Measurements from ENCODE around the gene HES3.

HES3 gene, protein sequence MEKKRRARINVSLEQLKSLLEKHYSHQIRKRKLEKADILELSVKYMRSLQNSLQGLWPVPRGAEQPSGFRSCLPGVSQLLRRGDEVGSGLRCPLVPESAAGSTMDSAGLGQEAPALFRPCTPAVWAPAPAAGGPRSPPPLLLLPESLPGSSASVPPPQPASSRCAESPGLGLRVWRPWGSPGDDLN

GRCh38 chr1:6243993-6244392, at the start of gene HES3:
HES3 (plus strand) TSS chr1:6244179; CDS start chr1:6244366, 187 bp downstream.
- no peak for DNase-seq

GRCh38 chr1:6197746-6198427, 46.1 kb upstream of the HES3 start:
- DNase-seq = no peak

GRCh38 chr1:6198646-6199297, 45.2 kb upstream of the HES3 start:
- no peak for DNase-seq

- peak; percentile 96 for DNase-seq
Measured at GRCh38 chr1:6199298-6200187, 44.4 kb upstream of the HES3 start, which contains the start of gene RPL22. RPL22 (minus strand) TSS chr1:6199595; CDS start chr1:6199573, 22 bp downstream.

GRCh38 chr1:6200188-6200809, 43.7 kb upstream of the HES3 start:
- DNase-seq = no peak

DNA sequence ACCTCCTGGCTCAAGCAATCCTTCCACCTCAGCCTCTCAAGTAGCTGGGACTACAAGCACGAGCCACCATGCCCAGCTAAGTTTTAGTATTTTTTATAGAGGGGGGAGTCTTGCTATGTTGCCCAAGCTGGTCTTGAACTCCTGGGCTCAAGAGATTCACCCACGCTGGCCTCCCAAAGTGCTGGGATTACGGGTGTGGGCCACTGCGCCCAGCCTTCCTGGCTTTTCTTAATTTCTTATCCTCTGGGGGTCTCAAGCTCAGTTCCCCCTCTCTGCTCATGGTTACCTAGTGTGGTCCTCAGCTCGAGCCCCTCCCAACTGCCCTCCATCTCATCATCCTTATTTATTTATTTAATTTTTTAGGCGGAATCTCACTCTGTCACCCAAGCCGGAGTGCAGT, 41.7 kb upstream of the HES3 start:
- DNase-seq = no peak

GRCh38 chr1:6205849-6206519, 38.0 kb upstream of the HES3 start, which contains the start of gene RNF207:
RNF207 (plus strand) TSS chr1:6206119; CDS start chr1:6206536, 417 bp downstream.
- DNase-seq = no peak

DNA sequence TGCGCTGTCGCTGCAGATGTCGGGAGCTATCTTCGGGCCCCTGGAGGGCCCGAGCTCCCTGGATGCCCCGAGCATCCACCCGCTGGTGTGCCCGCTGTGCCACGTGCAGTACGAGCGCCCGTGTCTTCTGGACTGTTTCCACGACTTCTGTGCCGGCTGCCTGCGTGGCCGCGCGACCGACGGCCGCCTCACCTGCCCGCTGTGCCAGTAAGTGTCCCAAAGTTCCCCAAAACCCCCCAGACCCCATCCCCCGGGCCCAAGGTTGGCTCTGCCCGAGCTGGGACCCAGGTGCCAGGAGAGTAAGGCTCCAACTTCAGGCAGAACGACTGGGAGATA, 37.5 kb upstream of the HES3 start:
- DNase-seq = no peak

- DNase-seq = no peak
Measured at GRCh38 chr1:6207075-6207885, 36.7 kb upstream of the HES3 start.

DNA sequence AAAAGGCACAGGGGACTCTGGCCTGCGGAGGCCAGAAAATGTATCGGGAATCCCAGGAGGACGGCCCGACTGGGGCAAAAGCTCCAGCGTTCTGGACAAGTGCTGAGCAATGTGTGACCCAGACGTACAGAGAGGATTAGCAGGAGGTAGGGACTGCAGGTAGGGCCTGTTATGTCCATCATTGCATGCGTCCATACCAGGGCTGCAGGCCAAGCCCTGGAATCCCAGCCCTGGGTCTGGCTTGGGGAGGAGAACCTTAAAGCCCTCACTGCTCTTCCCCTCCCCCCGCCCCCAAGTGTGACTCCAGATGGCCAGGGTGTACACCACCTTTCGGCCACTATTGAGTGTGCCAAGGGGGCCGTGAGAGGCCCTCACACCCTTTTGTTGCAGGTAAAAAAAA, 36.1 kb upstream of the HES3 start:
- DNase-seq = no peak

DNA sequence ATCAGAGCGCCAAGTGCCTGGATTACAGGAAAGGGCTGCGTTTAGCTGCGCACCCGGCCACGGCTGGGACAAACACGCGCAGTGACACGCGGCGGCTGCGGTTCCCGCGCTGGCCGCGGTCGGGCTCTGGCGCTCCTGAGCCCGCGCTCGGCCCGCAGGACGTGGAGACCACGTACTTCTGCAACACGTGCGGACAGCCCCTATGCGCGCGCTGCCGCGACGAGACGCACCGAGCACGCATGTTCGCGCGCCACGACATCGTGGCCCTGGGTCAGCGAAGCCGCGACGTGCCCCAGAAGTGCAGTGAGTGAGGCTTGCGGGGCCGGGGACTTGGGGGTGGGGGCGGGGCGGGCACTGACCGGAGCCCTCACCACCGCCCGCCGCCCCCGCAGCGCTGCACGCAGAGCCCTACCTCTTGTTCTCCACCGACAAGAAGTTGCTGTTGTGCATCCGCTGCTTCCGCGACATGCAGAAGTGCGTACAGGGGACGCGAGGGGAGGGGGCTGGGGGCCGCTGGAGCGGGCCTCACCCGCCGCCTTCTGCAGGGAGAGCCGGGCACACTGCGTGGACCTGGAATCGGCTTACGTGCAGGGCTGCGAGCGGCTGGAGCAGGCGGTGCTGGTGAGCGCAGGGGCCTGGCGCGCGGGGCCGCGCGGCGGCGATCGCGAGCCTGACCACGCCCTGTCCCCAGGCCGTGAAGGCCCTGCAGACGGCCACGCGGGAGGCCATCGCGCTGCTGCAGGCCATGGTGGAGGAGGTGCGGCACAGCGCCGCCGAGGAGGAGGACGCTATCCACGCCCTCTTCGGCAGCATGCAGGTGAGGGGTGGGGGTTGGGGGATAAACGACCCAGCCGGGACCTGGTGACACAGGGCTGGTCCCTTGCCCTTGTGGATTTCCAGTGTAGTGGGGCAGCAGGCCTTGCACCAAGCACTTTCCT, 35.0 kb upstream of the HES3 start:
- no peak for DNase-seq

DNA sequence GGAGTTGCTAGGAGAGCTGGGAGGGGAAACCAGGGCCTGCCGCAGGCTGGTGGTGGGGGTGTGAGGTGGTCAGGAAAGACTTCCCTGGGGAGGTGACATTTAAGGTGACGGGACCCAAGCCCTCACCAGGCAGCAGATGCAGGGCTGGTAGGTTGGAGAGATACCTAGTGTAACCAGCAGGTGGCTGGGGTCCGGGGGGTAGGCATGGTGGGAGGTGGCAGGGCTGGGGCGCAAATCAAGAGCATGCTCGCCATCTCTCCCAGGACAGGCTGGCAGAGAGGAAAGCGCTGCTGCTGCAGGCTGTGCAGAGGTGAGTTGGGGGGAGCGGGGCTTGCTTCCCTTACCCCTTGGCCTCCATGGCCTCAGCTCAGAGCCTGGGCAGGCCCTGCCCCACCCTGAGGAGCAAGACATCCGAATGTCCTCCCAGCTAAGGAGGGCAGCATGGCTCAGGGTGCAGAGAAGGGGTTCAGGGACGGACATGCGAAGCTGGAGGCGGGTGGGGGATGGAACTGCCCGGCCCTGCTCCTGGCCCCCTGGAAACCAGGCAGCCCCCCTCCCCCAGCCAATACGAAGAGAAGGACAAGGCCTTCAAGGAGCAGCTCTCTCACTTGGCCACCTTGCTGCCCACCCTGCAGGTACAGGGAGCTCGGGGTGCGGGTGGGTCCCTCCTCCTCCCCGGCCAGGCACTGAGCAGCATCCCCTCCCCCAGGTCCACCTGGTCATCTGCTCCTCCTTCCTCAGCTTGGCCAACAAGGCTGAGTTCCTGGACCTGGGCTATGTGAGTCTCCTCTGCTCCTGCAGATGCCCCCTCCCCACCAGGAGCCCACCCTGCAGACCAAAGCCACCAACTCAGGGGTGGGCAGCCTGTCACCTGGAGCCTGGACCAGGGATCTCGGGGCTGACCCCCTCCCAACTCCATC, 34.1 kb upstream of the HES3 start:
- no peak for DNase-seq

DNA sequence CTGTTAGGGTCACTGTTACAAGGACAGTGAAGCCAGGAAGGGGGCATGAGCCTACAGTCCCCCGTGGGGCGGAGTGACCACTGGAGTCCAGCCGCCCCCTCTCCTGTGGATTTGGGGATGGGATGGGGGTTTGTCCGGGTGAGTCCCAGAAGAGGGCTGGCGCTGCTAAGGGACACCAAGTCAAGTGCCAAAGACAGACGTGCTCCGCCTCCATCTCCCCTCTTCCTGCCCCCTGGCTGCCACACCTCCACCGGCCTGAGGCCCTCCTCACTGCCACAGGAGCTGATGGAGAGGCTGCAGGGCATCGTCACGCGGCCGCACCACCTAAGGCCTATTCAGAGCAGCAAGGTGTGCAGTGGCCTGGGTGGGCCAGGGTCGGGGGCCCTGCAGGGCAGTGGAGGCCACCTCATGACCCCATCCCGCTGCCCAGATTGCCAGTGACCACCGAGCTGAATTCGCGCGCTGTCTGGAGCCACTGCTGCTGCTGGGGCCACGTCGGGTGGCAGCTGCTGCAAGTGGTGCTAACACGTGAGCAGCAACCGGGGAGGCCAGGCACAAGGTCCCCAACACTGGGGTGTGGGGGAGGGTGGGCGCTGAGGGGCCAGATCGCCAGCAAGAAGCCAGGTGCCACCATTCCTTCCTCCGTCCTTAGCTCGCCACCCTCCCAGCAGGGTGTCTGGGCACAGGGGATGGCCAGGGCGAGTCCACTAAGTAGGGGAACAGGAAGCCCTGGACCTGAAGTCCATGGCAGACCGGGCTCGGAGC, 33.2 kb upstream of the HES3 start:
- no peak for DNase-seq

- no peak for DNase-seq
Measured at GRCh38 chr1:6211731-6212130, 32.2 kb upstream of the HES3 start.

GRCh38 chr1:6212193-6212959, 31.6 kb upstream of the HES3 start:
- no peak for DNase-seq

GRCh38 chr1:6218375-6219164, 25.4 kb upstream of the HES3 start:
- no peak for DNase-seq
